RPMI8226 (cell line): ENCODE results near the gene RGPD4.
"Not testable (repeated sequence)": the region's sequence is repeated elsewhere in the genome, so short reads cannot be mapped to it uniquely, and the experiment has no call there.

Experiments used
- DNase-seq: peaks from one replicate; pipeline ENCODE4 v3.0.0-alpha.2; 2015

The RGPD4 gene

DNA sequence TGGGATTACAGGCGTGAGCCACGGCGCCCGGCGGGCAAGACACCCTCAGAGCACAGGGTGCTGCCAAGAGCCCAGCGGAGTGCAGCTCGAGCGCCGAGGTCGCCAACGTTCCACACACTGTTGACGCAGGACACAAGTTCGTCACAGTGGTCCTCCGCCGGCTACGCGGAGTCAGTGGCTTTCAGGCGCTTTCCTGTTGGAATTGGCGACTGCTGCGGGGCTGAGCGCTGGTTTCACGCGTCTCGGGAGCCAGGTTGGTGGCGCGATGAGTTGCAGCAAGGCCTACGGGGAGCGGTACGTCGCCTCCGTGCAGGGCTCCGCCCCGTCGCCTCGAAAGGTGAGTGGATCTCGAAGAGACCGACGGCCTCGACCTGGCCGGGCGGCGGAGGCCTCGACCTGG, at the start of gene RGPD4:
RGPD4 (plus strand) TSS at position 144 of the 400 bp plus-strand sequence; CDS start at position 266, 122 bp downstream.
- DNase-seq = not testable (repeated sequence)

DNA sequence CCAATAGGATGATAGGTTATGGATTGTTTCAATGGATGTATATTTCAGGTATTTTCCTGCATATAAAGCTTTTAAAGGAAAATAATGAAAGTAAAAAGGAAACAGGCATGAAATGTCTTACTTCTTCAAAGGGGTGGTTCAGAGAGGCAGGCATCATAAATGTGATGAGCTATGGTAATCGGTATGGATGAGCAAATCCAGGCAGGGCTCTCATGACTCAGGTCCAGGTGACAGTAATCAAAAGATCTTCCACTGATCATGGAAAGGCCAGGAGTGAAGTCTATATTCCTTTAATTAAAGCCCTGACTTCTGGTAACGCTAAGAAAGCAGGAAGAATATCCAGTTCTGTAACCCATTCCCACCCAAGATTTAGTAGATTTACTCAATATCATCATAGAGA, 48.7 kb upstream of the RGPD4 start:
- no peak for DNase-seq

DNA sequence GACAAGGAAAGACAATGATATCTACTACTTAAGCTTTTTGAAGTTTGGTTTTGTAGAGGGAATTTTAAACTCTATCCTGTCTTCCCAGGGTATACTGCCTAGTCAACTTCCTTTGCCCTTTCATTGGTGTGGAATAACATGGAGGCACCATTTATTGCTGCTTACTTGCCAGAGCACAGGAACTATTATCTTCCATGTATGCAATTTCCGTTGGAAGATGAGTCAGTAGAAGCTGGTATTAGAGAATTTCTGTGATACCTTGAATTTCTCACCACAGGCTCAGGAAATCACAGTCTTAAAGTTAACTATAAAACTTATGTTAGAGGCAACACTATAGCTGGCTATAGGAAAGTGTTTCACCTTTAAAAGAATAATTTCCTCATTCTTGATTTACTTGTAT, 40.9 kb upstream of the RGPD4 start:
- no peak for DNase-seq

DNA sequence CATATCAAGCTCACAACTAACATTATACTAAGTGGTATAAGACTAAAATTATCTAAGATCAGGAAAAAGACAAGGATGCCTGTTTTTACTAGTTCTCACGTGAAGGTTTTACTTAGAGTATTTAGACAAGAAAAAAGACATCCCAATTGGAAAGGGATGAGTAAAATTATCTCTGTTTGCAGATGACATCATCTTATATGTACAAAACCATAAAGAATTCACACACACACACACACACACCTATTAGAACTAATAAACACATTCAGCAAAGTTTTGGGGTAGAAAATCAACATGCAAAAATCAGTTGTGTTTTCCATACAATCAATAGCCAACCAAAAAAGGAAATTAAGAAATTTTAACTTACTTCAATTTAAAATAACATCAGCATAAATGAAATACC, 35.9 kb upstream of the RGPD4 start:
- no peak for DNase-seq

DNA sequence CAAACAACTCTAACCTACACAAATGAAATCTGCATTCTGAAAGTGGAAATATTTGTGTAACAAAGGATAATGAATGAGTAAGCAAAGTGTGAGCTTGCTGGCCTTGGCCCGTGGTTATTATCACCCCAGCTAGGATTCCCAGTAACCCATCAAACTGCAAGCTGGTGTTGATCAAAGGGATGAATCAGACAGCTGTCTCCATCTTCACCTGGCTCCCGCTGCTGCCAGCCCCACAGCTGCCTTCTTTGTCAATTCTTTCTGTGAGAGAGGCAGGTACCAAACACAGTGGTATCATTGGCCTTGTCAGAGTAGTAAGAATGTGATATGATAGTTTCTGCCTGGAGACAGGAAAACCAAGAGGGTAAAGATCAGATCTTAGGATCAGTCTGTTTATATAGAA, 25.2 kb upstream of the RGPD4 start:
- DNase-seq = no peak

DNA sequence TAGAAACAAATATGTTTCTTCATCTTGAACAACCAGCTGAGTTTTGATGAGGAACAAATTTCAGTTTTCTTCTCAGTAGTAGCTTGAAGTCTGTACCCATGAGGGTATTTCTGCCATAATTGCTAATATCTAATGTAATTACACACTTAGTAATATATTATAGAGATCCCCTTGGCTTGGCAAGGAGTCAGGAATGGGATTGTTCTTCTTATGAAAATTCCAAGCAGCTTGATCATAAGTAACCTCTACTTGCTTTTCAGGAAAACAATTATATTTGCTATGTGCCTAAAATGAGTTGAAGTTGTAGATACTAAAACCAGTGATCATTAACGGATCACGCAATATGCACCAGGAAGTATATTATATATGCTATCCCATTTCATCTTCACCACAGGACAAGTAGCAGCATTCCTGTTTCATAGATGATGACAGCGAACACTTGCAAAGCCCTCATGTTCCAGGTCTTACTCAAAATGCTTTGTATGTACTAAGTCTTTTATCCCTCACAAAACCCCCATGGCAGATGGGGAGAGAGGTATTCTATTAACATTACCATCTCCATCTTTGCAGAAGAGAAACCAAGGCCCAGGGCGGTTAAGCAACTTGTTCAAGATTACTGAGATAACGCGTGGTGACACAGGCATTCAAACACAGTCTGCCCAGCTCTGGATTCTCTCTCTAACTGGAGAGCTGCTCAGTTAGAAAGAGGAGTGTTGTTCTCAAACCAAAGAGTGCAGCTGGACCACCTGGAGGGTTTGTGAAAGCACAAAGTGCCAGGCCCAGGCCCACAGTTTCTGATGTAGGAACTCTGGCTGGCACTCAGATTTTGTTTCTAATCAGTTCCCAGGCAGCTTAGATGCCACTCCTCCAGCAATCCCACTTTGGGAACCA, 21.8 kb upstream of the RGPD4 start:
- no peak for DNase-seq

DNA sequence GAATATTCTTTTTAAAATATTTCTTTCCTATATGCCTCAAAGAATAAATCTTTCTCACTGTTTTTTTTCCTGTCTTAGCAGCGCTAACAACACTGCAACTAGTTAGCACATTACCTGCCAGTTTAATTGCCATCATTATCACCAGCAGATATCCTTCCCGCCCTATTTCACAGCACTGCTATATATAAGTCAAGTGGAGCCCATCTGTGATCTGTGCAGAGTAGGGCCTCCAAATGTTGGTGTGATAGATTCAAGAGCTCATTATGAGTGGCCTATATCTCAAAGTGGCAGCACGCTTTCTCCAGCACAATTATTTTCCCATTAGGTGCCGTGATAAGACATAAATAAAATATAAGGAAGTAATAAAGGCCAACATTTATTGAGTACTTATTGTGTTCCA, 19.8 kb upstream of the RGPD4 start:
- no peak for DNase-seq

DNA sequence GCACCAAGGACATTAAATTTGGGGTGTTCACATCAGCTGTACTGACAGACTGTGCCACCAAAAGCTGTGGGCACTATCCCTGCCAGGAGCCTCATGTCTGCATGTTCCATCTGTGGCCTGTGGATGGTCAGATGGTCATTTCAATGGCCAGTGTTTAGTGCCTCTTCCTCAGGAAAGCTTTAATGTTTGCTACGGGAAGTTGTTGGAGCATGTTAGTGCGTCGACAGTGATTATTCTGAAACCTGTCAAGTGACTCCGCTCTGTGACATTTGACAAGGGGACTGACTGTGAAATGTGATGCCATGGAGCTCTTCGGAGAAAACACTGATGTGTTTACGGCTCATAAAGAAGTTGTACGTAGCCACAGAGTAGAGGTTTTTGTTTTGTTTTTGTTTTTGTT, 18.7 kb upstream of the RGPD4 start:
- DNase-seq = no peak

DNA sequence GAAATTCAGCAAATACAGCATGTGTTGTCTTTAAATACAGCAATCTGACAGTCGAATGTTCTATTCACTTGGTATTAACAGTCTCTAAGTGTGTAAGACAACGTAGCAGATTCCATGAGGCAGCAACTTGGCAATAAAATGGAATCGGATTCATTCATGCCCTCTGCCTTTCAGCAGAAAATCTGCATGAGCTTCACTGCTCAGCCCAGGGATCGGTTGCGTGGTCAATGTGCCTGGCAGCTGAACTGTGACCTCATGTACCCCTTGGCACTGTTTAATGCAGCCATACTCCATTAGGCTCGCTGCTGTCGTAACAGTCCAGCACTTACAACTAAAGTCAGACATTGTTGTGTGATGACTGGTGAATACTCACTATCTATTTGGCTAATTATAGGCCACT, 17.7 kb upstream of the RGPD4 start:
- no peak for DNase-seq

DNA sequence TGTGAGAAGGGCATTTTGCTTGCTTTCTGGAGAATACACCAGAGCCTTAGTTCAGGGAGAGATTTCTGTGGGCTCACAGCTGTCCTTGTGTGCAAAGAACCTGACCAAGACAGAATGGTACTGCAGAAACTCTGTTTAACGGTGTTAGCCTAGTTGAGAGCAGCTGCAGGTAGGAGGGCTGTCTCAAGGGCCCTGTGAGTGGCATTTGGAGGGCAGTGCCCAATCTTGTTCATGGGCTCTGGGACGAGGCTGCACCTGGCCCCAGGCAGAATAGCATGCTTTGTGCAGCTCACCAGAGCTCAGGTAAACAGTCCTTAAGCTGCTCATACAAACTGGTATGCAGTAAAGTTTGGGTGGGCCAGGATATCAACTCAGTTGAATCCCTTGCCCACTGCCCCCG, 16.9 kb upstream of the RGPD4 start:
- DNase-seq = no peak

DNA sequence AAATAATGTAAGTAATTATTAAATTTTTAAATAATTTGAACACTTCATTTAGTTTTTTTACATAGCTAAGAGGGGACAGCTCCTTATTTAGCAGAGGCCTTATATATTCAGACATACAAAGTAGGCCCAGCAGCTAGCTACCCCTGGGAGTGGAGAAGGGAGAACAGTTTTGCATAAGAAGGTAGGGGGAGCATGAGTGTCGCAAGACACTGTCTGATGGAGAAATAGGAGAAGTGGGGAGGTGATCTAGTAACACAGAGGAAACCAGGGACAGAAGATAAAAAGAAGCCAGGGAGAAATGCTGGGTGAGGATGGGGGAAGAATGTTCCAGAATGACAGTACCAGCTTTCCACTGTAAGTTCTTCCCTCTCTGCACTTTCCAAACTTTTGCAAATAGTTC, 16.0 kb upstream of the RGPD4 start:
- no peak for DNase-seq

DNA sequence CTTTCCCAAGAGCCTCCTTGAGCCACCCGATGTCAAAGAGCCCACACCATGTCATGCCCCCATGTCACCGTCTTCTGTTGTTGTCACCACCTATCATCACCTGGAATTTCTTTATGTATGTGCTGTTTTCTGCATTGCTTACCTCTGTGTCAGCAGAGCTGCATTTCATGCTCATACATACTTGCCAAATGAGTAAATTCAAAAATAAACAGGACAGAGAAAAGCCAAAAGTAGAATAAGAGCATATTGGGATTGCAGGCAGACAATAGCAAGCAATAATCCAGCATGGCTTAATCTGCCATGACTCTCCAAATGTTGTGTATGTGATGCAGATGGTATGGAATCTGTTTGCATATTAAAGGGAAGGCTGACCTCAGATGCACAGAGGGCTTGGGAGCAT, 15.3 kb upstream of the RGPD4 start:
- no peak for DNase-seq

DNA sequence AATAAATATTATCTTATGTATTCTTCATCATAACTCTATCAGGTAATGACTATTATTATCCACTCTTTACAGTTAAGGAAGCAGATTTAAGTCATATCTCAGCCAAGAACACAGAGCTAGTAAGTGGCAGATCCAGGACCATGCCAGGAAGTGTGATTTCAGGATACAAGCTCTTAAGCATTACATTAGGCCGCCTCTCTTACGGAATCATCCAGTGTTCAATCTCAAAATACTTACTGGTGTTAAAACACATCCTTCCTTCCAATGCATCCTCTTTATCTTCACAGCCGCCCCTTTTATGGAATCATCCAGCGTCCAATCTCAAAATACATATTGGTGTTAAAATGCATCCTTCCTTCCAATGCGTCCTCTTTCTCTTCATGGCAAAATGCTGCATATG, 14.7 kb upstream of the RGPD4 start:
- DNase-seq = no peak

DNA sequence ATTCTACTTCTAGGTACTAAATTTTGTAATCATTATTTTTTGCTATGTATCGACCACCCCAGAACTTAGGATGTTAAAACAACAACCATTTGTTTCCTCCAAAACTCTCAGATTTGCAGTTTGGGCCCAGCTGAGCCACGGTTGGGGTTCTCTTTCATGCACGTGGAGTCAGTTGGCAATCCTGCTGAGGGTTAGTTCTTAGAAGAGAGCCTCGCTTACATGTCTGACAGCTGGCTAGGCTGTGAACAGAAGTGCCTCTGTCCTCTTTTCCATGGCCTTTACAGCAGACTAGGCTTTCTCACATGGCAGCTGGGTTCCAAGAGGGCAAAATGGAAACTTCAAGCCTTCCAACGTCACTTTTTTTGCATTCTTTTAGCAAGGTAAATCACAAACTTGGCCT, 9.3 kb upstream of the RGPD4 start:
- no peak for DNase-seq

DNA sequence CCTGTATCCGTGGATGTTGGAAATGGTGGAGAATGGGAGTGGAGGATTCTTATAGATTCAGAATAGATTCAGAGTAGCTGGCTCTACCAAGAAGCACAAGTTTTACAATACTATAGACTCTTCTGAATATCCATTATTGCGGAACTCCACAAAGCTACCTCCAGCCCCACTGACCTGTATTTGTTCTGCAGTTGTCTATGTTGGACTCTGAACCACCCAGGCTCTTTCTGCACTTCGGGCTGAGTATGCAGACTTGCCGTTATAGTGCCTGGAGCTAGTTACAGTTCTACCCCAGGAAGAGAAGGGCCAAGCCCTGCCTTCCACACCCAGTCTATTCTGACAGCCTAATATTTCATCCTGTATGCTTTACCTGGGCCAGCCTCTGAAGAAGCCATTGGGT, 4.4 kb upstream of the RGPD4 start:
- no peak for DNase-seq

DNA sequence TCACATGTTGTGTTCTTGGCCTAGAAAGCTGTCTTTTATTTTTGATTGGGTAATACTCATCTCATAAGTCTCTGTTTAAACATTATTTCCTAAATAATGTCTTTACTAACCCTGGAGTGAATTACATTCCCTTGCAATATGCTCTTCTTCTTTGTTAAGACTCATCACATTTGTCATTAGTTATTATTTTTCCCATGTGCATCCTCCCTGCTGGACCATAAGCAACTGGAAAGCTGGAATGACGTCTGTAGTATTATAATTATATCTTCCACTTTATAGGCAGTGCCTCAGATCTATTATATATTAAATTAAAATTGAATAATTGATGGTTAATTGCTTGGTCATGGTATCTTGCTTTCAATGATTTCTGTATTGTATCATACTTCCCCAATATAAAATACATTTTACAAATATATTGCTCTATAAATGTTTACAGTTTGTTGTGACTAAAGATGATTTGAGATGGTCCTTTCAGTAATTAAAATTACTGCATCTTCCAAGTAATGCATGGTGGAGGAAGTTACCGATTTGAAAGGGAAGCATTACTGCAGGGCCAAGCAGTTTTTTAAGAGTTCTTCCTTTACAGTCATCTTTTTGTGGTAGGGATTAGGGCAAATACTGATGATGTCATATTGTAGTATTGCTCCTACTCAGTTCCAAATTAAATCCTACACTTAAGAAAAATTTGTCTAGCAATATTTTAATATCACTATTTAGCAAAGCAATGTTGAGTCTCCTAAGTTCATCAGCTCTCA, 2.1 kb upstream of the RGPD4 start:
- DNase-seq = no peak

DNA sequence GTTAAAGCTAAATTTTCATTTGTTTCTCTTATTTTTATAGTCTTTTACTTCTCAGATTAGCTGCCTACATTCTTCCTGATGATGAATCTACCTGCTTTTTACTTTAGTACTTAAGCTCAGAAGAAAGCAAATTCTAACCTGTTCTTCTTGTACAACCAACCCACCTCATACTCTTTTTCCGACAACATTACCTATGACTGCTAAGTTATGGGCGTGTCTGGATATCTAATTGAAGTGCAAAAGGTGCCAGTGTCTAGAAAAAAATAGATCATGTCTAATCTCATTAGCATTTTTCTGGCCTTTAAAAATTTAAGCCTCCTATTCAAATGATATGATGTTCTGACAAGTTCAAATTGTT, 1.5 kb upstream of the RGPD4 start:
- DNase-seq = no peak

DNA sequence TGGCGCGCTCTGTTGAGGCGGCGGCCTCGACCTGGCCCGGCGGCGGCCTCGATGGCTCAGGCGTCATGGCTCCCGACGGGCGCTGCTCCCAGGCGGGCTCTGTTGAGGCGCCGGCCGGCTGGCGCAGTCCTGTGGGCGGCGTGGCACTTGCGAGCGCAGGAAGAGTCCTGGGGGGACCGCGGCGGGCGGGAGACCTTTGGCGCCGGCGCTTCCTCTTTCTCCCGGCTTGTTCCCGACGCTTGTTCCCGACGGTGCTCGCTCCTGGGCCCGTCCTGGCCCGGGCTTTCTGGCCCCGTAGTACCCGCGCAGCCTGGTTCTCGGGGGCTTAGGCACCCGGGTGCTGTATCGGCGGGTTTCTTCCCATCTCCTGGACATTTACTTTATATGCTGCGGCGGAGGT, 2.8 kb downstream of the RGPD4 start:
- not testable (repeated sequence) for DNase-seq

DNA sequence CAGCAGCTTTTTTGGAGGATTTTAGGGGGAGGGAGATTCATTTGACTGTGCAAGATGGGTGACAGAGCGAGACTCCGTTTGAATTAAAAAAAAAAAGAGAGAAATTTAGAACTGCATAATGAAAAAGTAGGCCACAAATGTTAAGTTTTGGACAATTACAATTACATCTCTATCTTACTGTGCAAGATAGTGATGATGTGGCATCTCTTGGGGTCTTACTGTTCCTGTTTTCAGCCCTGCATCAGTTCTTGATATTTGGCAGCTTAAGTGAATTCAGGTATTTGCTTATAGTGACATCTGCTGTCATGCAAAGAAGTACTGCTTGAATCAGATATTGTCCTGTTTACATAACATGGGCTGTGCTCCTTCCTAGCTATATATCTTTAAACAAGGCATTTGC, 6.5 kb downstream of the RGPD4 start:
- not testable (repeated sequence) for DNase-seq

DNA sequence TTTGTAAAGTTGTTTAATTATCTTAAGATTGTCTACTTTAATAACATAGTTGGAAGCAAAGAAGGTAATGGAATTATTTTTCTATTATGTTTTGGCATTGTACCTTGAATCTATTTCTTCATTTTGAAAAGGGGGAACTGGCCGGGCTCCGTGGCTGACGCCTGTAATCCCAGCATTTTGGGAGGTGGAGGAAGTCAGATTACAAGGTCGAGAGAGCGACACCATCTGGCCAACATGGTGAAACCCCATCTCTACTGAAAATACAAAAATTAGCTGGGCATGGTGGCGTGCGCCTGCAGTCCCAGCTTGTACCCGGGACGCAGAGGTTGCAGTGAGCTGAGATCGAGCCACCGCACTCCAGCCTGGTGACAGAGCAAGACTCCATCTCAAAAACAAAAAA, 6.9 kb downstream of the RGPD4 start:
- DNase-seq = not testable (repeated sequence)

DNA sequence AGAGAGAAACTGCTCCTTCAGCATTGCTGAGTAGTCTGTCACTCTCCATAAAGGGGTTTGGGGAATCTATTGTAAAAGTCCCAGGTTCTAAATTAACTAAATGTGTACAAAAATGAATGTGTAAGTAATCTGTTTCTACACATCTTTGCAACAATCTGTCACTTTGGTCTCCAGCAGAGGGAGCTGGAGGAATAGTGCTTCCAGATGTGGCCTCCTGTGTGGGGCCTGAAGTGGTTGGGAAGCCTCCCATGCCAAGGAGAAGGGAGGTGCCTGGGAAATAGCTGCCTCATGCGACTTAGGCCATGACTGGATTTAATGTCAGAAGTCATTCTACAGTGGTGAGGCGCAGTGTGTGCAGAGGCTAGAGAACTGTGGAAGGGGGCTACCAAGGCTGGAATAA, 89.4 kb downstream of the RGPD4 start:
- DNase-seq = not testable (repeated sequence)

DNA sequence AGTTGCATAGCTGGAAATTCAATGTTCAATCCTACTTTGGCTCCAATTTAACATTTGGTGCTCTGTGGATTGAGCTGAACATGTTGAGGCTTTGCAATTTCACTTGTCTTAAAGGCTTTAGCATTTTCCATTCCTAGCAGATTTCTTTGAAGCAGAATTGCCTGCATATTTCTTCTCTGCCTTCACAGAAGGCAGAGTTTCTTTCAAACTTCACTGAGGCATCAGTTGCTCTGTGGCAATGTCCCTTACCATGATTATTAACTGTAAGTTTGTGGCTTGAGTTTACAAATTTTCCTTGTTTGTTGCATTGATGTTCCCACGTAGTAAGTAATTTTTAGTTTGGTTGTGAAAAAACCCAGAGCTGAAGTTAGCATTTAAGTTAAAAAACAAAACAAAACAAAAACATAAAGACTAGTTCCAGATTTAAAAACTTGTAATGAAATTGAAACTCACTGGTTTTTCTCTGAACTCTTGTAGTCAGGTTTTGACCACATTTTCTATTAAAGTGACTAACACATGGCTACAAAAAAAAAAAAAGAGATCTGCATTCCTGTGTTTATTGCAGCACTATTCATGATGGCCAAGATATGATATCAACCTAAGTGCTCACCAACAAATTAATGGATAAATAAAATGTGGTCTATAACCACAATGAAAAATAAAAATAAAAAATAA, 90.1 kb downstream of the RGPD4 start:
- not testable (repeated sequence) for DNase-seq

DNA sequence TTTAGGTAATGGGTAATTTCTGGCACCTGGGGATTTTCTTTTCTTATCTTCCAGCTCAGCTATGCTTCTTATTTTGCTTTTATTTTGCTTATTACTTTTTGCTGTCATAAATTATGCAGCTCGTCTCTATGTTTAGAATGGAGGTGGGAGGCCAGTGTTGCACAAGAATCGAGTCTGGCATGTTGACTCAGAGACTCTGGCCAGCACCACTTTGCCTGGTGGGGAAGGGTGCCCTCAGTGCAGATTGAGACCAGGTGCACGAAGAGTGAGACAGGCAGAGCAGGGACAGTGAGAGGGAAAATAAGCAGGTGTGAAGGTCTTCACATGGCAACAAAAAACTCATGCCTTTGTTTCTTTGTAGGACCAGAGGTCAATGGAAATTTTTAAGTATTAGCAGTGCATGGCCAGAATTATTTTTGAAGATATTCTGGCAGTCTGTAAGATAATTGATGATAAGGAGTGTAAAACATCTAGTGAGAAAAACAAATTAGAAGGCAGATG, 100.4 kb downstream of the RGPD4 start:
- DNase-seq = no peak

DNA sequence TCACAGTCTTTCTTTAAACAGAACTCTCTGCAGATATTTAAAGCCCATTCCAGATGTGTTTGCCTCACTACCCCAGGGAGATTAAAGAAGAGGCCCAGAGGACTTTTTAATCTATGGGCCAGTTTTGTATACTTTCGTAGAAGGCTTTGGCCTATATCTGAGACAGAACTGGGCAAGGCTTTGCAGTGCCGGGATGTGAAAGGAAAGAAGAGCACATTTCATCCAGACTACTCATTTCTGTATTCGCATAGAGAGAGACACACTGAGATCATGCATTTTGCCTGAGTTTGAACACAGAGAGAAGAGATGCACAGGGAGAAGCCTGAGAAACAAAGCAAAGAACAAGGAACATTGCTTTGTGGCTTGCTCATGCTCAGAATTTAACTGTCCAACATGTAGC, 104.7 kb downstream of the RGPD4 start:
- no peak for DNase-seq
